GM23338 (cell line): ENCODE data around the gene COL9A3. TPM values are rescaled to one million over a fixed set of nuclear protein-coding genes. Genes with fewer than 3 reads are reported as not detected.

ENCODE experiments used
- ATAC-seq: fragments of 200-7000 bp; cut with Tn5 transposase; 3 replicates; pipeline ENCODE4 v1.9.1; 2020
- DNase-seq: peaks from one replicate; pipeline ENCODE4 v3.0.0-alpha.2; 2015; ENCODE audit warnings: low spot score
- H2AFZ ChIP-seq: fragments of 200-600 bp; sonication (generic); 2 replicates; pipeline ENCODE4 v1.8.0; 2016; ENCODE audit warnings: antibody characterized with exemption, mild to moderate bottlenecking, moderate library complexity
- H3F3A ChIP-seq: fragments of 200-600 bp; sonication (generic); replicated peaks from 2 replicates; pipeline ENCODE4 v1.8.0; 2017; ENCODE audit warnings: antibody characterized with exemption, mixed run types, low read depth
- H3K27ac ChIP-seq: fragments of 200-600 bp; sonication (generic); 2 replicates; pipeline ENCODE4 v1.6.1; 2016; ENCODE audit warnings: low read depth
- H3K27me3 ChIP-seq: fragments of 200-600 bp; sonication (generic); 2 replicates; pipeline ENCODE4 v1.8.0; 2016; ENCODE audit warnings: mild to moderate bottlenecking, mixed run types, moderate library complexity; ENCODE audit not compliant: insufficient read depth
- H3K36me3 ChIP-seq: fragments of 200-600 bp; sonication (generic); 2 replicates; pipeline ENCODE4 v1.8.0; 2016; ENCODE audit warnings: mild to moderate bottlenecking; ENCODE audit not compliant: insufficient read depth
- H3K4me1 ChIP-seq: fragments of 200-600 bp; sonication (generic); 2 replicates; pipeline ENCODE4 v1.8.0; 2016; ENCODE audit warnings: mild to moderate bottlenecking, moderate library complexity; ENCODE audit not compliant: insufficient read depth
- H3K4me2 ChIP-seq: fragments of 200-600 bp; sonication (generic); 2 replicates; pipeline ENCODE4 v1.7.1; 2017; ENCODE audit warnings: mixed run types
- H3K4me3 ChIP-seq: fragments of 200-600 bp; sonication (generic); 2 replicates; pipeline ENCODE4 v1.6.1; 2016; ENCODE audit warnings: mixed run types
- H3K79me2 ChIP-seq: fragments of 200-600 bp; sonication (generic); replicated peaks from 2 replicates; pipeline ENCODE4 v1.8.0; 2017; ENCODE audit warnings: mild to moderate bottlenecking; ENCODE audit not compliant: insufficient read depth
- H3K9me2 ChIP-seq: fragments of 200-600 bp; sonication (generic); 2 replicates; pipeline ENCODE4 v1.8.0; 2017; ENCODE audit not compliant: insufficient read depth
- H4K20me1 ChIP-seq: fragments of 200-600 bp; sonication (generic); replicated peaks from 2 replicates; pipeline ENCODE4 v1.8.0; 2017; ENCODE audit warnings: mild to moderate bottlenecking; ENCODE audit not compliant: insufficient read depth
- H3K27ac Mint-ChIP-seq: 2 replicates; pipeline ENCODE4 v1.8.0; 2020; ENCODE audit warnings: inconsistent platforms, mild to moderate bottlenecking, moderate library complexity, mixed read lengths
- H3K27me3 Mint-ChIP-seq: 3 replicates; pipeline ENCODE4 v1.8.0; 2022; ENCODE audit warnings: low read depth, mild to moderate bottlenecking, moderate library complexity, mixed read lengths, inconsistent platforms; ENCODE audit not compliant: insufficient read depth, poor library complexity
- H3K36me3 Mint-ChIP-seq: 3 replicates; pipeline ENCODE4 v1.8.0; 2021; ENCODE audit warnings: low read depth, mild to moderate bottlenecking, inconsistent platforms, moderate library complexity, mixed read lengths
- H3K4me1 Mint-ChIP-seq: 3 replicates; pipeline ENCODE4 v1.8.0; 2020; ENCODE audit warnings: mild to moderate bottlenecking, inconsistent platforms, mixed read lengths
- H3K4me3 Mint-ChIP-seq: 3 replicates; pipeline ENCODE4 v1.8.0; 2021; ENCODE audit warnings: moderate library complexity, mild to moderate bottlenecking, inconsistent platforms, mixed read lengths
- H3K9me3 Mint-ChIP-seq: 3 replicates; pipeline ENCODE4 v1.8.0; 2020; ENCODE audit warnings: moderate library complexity, mild to moderate bottlenecking, inconsistent platforms, mixed read lengths
- CREB1 ChIP-seq: fragments of 250-450 bp; sonication (Bioruptor Pico); IDR thresholded peaks from 2 replicates; pipeline ENCODE4 v1.5.0; 2020; ENCODE audit warnings: low read depth, mild to moderate bottlenecking, moderate library complexity
- EZH2phosphoT487 ChIP-seq: fragments of 200-600 bp; sonication (generic); IDR thresholded peaks from one replicate; pipeline ENCODE4 v1.8.1; 2018; ENCODE audit warnings: antibody characterized with exemption; ENCODE audit not compliant: unreplicated experiment
- POLR2AphosphoS5 ChIP-seq: IDR thresholded peaks from 2 replicates; pipeline ENCODE4 v1.6.1; 2016; ENCODE audit warnings: antibody characterized with exemption, low read depth
- ZNF114 ChIP-seq: fragments of 250-450 bp; sonication (Bioruptor Pico); IDR thresholded peaks from 2 replicates; pipeline ENCODE4 v1.5.0; 2020; ENCODE audit warnings: mild to moderate bottlenecking, moderate library complexity
- polyA plus RNA-seq: library from polyadenylated mRNA; unstranded; fragments of >200 nt; fragmentation: Nextera tagmentation; extraction: Ambion mirVana; gene quantifications from 2 replicates; pipeline ENCODE4 v1.2.1, GENCODE V29; 2016
- total RNA-seq: library from RNA; depleted of rRNA; stranded (reverse); fragments of >200 nt; shearing (Covaris generic); gene quantifications from 2 replicates; pipeline ENCODE4 v1.2.3, GENCODE V29; 2014
- TF ChIP-seq, protein P1 (sequence below), 2 experiments: fragments of 200-600 bp in 1 of 2; sonication (generic) in 1 of 2; conservative IDR thresholded peaks; 2 replicates each; pipeline versions ENCODE4 v1.5.1 to v1.6.1; 2016 to 2017; ENCODE audit warnings: antibody characterized with exemption in 2 of 2, low read depth in 2 of 2, mild to moderate bottlenecking in 2 of 2, moderate library complexity in 1 of 2
- TF ChIP-seq, protein P2 (sequence below): IDR thresholded peaks from one replicate; pipeline ENCODE4 v1.6.1; 2018; ENCODE audit warnings: antibody characterized with exemption; ENCODE audit not compliant: unreplicated experiment
- TF ChIP-seq, protein P3 (sequence below): fragments of 250-450 bp; sonication (Bioruptor Pico); IDR thresholded peaks from 2 replicates; pipeline ENCODE4 v1.5.0; 2020; ENCODE audit warnings: mild to moderate bottlenecking, moderate library complexity

COL9A3 gene
- total and polyA plus RNA-seq, 2 experiments from 2014 or later = 74.9 to 113 TPM

DNA sequence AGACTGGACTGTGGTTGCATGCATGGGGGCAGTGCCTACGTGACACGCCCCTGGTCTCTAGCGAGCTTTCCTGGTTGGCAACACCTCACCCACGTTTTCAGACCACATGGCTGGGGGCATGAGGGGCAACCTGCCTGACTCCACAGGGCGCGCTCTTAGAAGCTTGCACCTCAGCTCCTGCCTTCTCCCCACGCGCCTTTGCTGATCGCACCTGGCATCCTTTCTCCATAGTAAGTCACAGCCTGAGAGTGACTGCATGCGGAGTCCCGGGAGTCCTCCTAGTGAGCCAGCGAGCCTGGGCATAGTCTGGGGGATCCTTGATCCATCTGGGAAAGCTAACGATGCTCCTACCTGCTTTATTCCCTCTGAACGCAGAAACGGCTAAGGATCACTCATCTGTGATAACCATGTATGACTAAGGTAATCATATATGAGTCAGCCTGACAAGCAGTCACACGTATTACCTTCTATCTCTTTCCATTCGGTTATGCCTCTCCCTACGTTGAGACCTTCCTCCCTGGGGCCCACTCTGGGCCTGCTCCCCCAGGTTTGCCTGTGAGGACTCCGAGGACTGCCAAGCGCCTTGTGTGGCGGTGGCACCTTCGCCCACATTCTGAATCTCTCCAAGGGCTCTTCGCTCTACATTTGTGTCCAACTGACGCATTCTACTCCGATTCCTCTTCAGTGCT lies 40.2 kb downstream of the COL9A3 start:
- H3K27me3 Mint-ChIP-seq = peaks cover 7% of the 10 kb centered on the region
- no peak overlapping the region for H3K4me3 ChIP-seq
- peaks cover 10% of the 10 kb centered on the region for H3K27me3 ChIP-seq
- no peak for ATAC-seq
- H3K36me3 ChIP-seq = peaks cover 27% of the 10 kb centered on the region
- H2AFZ ChIP-seq = no peak overlapping the region
- no peak overlapping the region for H3K27ac Mint-ChIP-seq
- no peaks in the 10 kb centered on the region for H3K9me2 ChIP-seq
- DNase-seq = no peak
- H3K9me3 Mint-ChIP-seq = no peaks in the 10 kb centered on the region
- H3K4me2 ChIP-seq = no peak overlapping the region
- H3K4me1 ChIP-seq = peaks cover 10% of the 10 kb centered on the region; the same call in 1 of the 2 replicates
- H3F3A ChIP-seq = peaks cover 17% of the 10 kb centered on the region; the same call in 1 of the 2 replicates
- no peak overlapping the region for H3K4me3 Mint-ChIP-seq
- peaks cover 39% of the 10 kb centered on the region for H3K36me3 Mint-ChIP-seq
- TF ChIP-seq EZH2phosphoT487 (no peak), CREB1 (CRISPR knock-in tag) (no peak), ZNF114 (CRISPR knock-in tag) (no peak), POLR2AphosphoS5 (no peak)
- TF ChIP-seq, protein P1, sequence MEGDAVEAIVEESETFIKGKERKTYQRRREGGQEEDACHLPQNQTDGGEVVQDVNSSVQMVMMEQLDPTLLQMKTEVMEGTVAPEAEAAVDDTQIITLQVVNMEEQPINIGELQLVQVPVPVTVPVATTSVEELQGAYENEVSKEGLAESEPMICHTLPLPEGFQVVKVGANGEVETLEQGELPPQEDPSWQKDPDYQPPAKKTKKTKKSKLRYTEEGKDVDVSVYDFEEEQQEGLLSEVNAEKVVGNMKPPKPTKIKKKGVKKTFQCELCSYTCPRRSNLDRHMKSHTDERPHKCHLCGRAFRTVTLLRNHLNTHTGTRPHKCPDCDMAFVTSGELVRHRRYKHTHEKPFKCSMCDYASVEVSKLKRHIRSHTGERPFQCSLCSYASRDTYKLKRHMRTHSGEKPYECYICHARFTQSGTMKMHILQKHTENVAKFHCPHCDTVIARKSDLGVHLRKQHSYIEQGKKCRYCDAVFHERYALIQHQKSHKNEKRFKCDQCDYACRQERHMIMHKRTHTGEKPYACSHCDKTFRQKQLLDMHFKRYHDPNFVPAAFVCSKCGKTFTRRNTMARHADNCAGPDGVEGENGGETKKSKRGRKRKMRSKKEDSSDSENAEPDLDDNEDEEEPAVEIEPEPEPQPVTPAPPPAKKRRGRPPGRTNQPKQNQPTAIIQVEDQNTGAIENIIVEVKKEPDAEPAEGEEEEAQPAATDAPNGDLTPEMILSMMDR (conservative IDR thresholded peaks at IDR 0.05; ENCODE audit: low read depth in 2 of 2) = no peak
- TF ChIP-seq, protein P2, sequence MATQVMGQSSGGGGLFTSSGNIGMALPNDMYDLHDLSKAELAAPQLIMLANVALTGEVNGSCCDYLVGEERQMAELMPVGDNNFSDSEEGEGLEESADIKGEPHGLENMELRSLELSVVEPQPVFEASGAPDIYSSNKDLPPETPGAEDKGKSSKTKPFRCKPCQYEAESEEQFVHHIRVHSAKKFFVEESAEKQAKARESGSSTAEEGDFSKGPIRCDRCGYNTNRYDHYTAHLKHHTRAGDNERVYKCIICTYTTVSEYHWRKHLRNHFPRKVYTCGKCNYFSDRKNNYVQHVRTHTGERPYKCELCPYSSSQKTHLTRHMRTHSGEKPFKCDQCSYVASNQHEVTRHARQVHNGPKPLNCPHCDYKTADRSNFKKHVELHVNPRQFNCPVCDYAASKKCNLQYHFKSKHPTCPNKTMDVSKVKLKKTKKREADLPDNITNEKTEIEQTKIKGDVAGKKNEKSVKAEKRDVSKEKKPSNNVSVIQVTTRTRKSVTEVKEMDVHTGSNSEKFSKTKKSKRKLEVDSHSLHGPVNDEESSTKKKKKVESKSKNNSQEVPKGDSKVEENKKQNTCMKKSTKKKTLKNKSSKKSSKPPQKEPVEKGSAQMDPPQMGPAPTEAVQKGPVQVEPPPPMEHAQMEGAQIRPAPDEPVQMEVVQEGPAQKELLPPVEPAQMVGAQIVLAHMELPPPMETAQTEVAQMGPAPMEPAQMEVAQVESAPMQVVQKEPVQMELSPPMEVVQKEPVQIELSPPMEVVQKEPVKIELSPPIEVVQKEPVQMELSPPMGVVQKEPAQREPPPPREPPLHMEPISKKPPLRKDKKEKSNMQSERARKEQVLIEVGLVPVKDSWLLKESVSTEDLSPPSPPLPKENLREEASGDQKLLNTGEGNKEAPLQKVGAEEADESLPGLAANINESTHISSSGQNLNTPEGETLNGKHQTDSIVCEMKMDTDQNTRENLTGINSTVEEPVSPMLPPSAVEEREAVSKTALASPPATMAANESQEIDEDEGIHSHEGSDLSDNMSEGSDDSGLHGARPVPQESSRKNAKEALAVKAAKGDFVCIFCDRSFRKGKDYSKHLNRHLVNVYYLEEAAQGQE = no peak
- peaks cover 21% of the 10 kb centered on the region for H3K4me1 Mint-ChIP-seq
- H3K79me2 ChIP-seq = peaks cover 38% of the 10 kb centered on the region
- H3K27ac ChIP-seq = peak overlapping the region; percentile 32; the same call in 1 of the 2 replicates
- H4K20me1 ChIP-seq = peaks cover 23% of the 10 kb centered on the region

DNA sequence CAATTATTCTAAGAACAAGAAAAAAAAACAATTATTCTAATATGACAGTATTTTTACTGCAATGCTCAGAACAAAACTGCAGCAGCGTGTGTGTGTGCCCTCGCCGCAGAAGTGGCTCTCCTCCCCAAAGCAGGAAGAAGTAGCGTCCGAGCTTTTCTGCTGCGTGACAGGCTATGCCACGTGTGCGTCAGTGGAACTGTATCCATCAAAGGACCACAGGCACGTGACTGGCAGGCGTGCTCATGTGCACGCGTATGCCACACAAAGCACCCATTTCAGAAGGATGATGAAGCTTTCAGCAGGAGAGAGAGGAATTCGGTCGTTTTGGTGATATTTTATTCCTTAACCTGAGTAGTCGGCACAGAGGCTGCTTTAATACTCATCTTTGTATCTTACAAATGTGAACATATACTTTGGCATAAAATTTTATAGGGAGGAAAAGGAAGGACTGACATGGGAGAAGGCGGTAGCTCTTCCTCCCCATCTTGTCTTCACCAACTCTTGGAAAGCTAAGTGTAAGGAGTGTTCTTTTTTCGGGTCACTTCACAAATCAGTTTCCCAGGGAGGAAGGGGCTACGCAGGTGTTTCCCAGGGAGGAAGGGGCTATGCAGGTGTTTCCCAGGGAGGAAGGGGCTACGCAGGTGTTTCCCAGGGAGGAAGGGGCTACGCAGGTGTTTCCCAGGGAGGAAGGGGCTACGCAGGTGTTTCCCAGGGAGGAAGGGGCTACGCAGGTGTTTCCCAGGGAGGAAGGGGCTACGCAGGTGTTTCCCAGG lies 41.4 kb downstream of the COL9A3 start:
- H3K4me2 ChIP-seq = no peak overlapping the region
- peaks cover 27% of the 10 kb centered on the region for H3K36me3 ChIP-seq
- peaks cover 10% of the 10 kb centered on the region for H3K27me3 ChIP-seq
- peaks cover 10% of the 10 kb centered on the region; the same call in 1 of the 2 replicates for H3K4me1 ChIP-seq
- peaks cover 23% of the 10 kb centered on the region for H4K20me1 ChIP-seq
- 0 out of 2 replicates have a peak overlapping the region, but pooled peaks have one; percentile 32 for H3K27ac ChIP-seq
- Mint-ChIP-seq H3K27me3 (peaks cover 15% of the 10 kb centered on the region), H3K9me3 (peaks cover 4% of the 10 kb centered on the region; the same call in 1 of the 3 replicates), H3K27ac (no peak overlapping the region), H3K36me3 (peaks cover 34% of the 10 kb centered on the region), H3K4me1 (peaks cover 28% of the 10 kb centered on the region), H3K4me3 (no peak overlapping the region; the same call in 2 of the 3 replicates)
- H3F3A ChIP-seq = peaks cover 21% of the 10 kb centered on the region; the same call in 1 of the 2 replicates
- DNase-seq = no peak
- no peak overlapping the region for H3K4me3 ChIP-seq
- no peaks in the 10 kb centered on the region for H3K9me2 ChIP-seq
- peaks cover 38% of the 10 kb centered on the region for H3K79me2 ChIP-seq
- ATAC-seq = no peak
- no peak overlapping the region for H2AFZ ChIP-seq
- no peak for TF ChIP-seq CREB1 (CRISPR knock-in tag)
- TF ChIP-seq EZH2phosphoT487 = no peak
- TF ChIP-seq, protein P3, sequence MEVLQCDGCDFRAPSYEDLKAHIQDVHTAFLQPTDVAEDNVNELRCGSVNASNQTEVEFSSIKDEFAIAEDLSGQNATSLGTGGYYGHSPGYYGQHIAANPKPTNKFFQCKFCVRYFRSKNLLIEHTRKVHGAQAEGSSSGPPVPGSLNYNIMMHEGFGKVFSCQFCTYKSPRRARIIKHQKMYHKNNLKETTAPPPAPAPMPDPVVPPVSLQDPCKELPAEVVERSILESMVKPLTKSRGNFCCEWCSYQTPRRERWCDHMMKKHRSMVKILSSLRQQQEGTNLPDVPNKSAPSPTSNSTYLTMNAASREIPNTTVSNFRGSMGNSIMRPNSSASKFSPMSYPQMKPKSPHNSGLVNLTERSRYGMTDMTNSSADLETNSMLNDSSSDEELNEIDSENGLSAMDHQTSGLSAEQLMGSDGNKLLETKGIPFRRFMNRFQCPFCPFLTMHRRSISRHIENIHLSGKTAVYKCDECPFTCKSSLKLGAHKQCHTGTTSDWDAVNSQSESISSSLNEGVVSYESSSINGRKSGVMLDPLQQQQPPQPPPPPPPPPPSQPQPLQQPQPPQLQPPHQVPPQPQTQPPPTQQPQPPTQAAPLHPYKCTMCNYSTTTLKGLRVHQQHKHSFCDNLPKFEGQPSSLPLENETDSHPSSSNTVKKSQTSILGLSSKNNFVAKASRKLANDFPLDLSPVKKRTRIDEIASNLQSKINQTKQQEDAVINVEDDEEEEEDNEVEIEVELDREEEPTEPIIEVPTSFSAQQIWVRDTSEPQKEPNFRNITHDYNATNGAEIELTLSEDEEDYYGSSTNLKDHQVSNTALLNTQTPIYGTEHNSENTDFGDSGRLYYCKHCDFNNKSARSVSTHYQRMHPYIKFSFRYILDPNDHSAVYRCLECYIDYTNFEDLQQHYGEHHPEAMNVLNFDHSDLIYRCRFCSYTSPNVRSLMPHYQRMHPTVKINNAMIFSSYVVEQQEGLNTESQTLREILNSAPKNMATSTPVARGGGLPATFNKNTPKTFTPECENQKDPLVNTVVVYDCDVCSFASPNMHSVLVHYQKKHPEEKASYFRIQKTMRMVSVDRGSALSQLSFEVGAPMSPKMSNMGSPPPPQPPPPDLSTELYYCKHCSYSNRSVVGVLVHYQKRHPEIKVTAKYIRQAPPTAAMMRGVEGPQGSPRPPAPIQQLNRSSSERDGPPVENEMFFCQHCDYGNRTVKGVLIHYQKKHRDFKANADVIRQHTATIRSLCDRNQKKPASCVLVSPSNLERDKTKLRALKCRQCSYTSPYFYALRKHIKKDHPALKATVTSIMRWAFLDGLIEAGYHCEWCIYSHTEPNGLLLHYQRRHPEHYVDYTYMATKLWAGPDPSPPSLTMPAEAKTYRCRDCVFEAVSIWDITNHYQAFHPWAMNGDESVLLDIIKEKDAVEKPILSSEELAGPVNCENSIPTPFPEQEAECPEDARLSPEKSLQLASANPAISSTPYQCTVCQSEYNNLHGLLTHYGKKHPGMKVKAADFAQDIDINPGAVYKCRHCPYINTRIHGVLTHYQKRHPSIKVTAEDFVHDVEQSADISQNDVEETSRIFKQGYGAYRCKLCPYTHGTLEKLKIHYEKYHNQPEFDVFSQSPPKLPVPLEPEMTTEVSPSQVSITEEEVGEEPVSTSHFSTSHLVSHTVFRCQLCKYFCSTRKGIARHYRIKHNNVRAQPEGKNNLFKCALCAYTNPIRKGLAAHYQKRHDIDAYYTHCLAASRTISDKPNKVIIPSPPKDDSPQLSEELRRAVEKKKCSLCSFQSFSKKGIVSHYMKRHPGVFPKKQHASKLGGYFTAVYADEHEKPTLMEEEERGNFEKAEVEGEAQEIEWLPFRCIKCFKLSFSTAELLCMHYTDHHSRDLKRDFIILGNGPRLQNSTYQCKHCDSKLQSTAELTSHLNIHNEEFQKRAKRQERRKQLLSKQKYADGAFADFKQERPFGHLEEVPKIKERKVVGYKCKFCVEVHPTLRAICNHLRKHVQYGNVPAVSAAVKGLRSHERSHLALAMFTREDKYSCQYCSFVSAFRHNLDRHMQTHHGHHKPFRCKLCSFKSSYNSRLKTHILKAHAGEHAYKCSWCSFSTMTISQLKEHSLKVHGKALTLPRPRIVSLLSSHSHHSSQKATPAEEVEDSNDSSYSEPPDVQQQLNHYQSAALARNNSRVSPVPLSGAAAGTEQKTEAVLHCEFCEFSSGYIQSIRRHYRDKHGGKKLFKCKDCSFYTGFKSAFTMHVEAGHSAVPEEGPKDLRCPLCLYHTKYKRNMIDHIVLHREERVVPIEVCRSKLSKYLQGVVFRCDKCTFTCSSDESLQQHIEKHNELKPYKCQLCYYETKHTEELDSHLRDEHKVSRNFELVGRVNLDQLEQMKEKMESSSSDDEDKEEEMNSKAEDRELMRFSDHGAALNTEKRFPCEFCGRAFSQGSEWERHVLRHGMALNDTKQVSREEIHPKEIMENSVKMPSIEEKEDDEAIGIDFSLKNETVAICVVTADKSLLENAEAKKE = no peak
